Embryonic facial prominence (tissue), 1 donor: Measurements from ENCODE around the gene KLHL10.

ENCODE experiments used
- DNase-seq: peaks from one replicate; pipeline ENCODE4 v3.0.0-alpha.2; 2016; ENCODE audit errors: extremely low spot score

Gene KLHL10

GRCh38 chr17:41895617-41896016 is 58.0 kb downstream of the KLHL10 start:
- no peak for DNase-seq

- no peak for DNase-seq
These were observed 59.1 kb downstream of the KLHL10 start for GRCh38 chr17:41896726-41897125.
